MCF 10A (cell line): ENCODE results near the gene LIPK. TPM values are rescaled to one million over a fixed set of nuclear protein-coding genes. Genes with fewer than 3 reads are reported as not detected.
"Not testable (repeated sequence)": the region's sequence is repeated elsewhere in the genome, so short reads cannot be mapped to it uniquely, and the experiment has no call there.

Experiments used
- BruUV-seq: library from RNA; stranded (reverse); fragments of 400-500 nt; replicated peaks from 2 replicates; lab custom pipeline; 2021; lab: Mats Ljungman, UMichigan
- CTCF ChIA-PET: fragments of 300-600 bp; sonication (Branson Sonifier 250); formaldehyde crosslinking; extraction: SDS; loops from one replicate; lab custom pipeline; 2021; ENCODE audit warnings: antibody characterized with exemption, inconsistent platforms; lab: Yijun Ruan, JAX
- POLR2A ChIA-PET: fragments of 300-600, 350-650 bp; sonication (Branson Sonifier 250); formaldehyde crosslinking; extraction: SDS; loops from one replicate; lab custom pipeline; 2020; ENCODE audit warnings: antibody characterized with exemption, inconsistent platforms; lab: Yijun Ruan, JAX
- DNase-seq: peaks from one replicate; pipeline ENCODE4 v3.0.0-alpha.2; 2018; ENCODE audit not compliant: unreplicated experiment
- H3K27ac Mint-ChIP-seq: one replicate; pipeline ENCODE4 v1.8.0; 2022; ENCODE audit warnings: mild to moderate bottlenecking, low read depth, mixed read lengths; ENCODE audit not compliant: unreplicated experiment
- H3K27me3 Mint-ChIP-seq: one replicate; pipeline ENCODE4 v1.8.0; 2022; ENCODE audit warnings: mixed read lengths; ENCODE audit not compliant: insufficient read depth, unreplicated experiment
- H3K36me3 Mint-ChIP-seq: one replicate; pipeline ENCODE4 v1.8.0; 2022; ENCODE audit warnings: mild to moderate bottlenecking, moderate library complexity, mixed read lengths; ENCODE audit not compliant: insufficient read depth, unreplicated experiment
- H3K4me1 Mint-ChIP-seq: one replicate; pipeline ENCODE4 v1.8.0; 2022; ENCODE audit warnings: mixed read lengths; ENCODE audit not compliant: insufficient read depth, unreplicated experiment
- H3K4me3 Mint-ChIP-seq: one replicate; pipeline ENCODE4 v1.8.0; 2022; ENCODE audit warnings: mild to moderate bottlenecking, moderate library complexity, mixed read lengths; ENCODE audit not compliant: unreplicated experiment
- H3K9me3 Mint-ChIP-seq: one replicate; pipeline ENCODE4 v1.8.0; 2022; ENCODE audit warnings: mixed read lengths; ENCODE audit not compliant: unreplicated experiment
- intact Hi-C: fragments of 100-400 bp; cut with micrococcal nuclease; formaldehyde crosslinking; loops from 2 replicates; pipeline ENCODE4 v1.14.1; 2022
- total RNA-seq: library from RNA; stranded (reverse); gene quantifications from 2 replicates; pipeline ENCODE4 v1.2.3, GENCODE V29; 2022
- TF ChIP-seq, protein P1 (sequence below): fragments of 200-600 bp; IDR thresholded peaks from one replicate; pipeline ENCODE4 v1.8.0; 2022; ENCODE audit warnings: antibody characterized with exemption, mild to moderate bottlenecking; ENCODE audit not compliant: unreplicated experiment

The LIPK gene
- total RNA-seq, 1 experiment from 2014 or later = not detected

GRCh38 chr10:88661018-88661417 lies 45.0 kb upstream of the LIPK start:
- DNase-seq = no peak
- H3K36me3 Mint-ChIP-seq = no peaks in the 10 kb centered on the region
- H3K27me3 Mint-ChIP-seq = no peaks in the 10 kb centered on the region
- peaks cover 6% of the 10 kb centered on the region for H3K4me1 Mint-ChIP-seq
- POLR2A ChIA-PET = interaction anchor here (0.6 to 1.8 kb wide), 2 partner anchors 10 to 1961 kb away, joined by 3 to 6 read pairs; no protein-coding TSS in a partner anchor
- H3K9me3 Mint-ChIP-seq = no peaks in the 10 kb centered on the region
- TF ChIP-seq, protein P1, sequence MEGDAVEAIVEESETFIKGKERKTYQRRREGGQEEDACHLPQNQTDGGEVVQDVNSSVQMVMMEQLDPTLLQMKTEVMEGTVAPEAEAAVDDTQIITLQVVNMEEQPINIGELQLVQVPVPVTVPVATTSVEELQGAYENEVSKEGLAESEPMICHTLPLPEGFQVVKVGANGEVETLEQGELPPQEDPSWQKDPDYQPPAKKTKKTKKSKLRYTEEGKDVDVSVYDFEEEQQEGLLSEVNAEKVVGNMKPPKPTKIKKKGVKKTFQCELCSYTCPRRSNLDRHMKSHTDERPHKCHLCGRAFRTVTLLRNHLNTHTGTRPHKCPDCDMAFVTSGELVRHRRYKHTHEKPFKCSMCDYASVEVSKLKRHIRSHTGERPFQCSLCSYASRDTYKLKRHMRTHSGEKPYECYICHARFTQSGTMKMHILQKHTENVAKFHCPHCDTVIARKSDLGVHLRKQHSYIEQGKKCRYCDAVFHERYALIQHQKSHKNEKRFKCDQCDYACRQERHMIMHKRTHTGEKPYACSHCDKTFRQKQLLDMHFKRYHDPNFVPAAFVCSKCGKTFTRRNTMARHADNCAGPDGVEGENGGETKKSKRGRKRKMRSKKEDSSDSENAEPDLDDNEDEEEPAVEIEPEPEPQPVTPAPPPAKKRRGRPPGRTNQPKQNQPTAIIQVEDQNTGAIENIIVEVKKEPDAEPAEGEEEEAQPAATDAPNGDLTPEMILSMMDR = no peak
- no peak overlapping the region for H3K4me3 Mint-ChIP-seq
- intact Hi-C loops = no loop called here
- CTCF ChIA-PET = interaction anchor here (0.6 to 0.7 kb wide), 2 partner anchors 21 to 86 kb away, joined by 3 read pairs; no protein-coding TSS in a partner anchor
- BruUV-seq = no TSS peak
- H3K27ac Mint-ChIP-seq = no peak overlapping the region

DNA sequence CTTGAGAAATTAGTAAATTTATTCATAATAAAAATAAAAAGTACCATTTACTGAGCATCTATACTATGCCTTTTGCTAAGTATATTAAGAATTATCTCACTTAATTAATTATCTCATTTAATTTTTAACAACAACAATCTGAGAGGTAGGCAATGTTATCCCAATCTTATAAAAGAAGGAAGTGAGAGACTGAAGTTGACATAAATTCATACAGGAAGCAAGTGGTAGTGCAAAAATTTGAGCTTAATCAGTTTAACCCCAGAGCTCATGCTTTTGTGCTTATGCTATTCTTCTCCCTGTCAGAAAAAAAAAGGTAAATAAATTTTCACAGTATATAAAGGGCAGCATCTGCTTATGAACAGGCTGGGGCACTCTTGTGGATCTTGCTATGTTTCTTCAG lies 44.5 kb upstream of the LIPK start:
- Mint-ChIP-seq H3K4me3 (no peak overlapping the region), H3K27me3 (no peaks in the 10 kb centered on the region), H3K36me3 (no peaks in the 10 kb centered on the region), H3K27ac (no peak overlapping the region), H3K4me1 (peaks cover 6% of the 10 kb centered on the region), H3K9me3 (no peaks in the 10 kb centered on the region)
- ChIA-PET POLR2A (interaction anchor here (0.6 kb wide), 1 partner anchor 1961 kb away, joined by 3 read pairs; no protein-coding TSS in a partner anchor), CTCF (interaction anchor here (0.6 kb wide), 1 partner anchor 85 kb away, joined by 3 read pairs; no protein-coding TSS in a partner anchor)
- no peak for DNase-seq
- TF ChIP-seq, protein P1 = no peak
- no TSS peak for BruUV-seq
- intact Hi-C loops = no loop called here

- CTCF ChIA-PET, POLR2A ChIA-PET, H3K36me3 Mint-ChIP-seq: not testable (repeated sequence)
Observed at GRCh38 chr10:88663153-88663552, 42.9 kb upstream of the LIPK start.

DNA sequence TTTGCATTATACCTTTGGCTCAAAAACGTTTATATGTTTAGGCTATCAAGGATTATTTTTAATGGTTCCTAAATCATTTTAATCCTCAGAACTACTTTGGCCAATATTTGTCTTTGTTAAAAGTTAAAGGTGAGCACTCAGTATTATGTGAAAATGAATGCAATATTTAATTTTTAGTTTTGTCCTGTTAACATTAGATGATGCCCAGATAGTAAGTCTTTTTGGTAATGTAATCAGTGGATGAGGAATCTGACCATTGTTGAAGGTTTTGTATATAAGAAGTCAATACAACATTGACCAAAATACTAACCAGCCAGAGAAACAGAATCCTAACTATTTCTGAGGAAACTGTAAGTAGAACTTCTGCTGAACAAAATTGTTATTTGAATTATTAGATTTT lies 41.9 kb upstream of the LIPK start, which contains the start of gene LIPF:
Gene LIPF, plus strand, starts transcription at position 301 of the 400 bp plus-strand sequence. CDS start 2,856 bp downstream, outside the sequence.
- CTCF ChIA-PET = no interaction called here
- H3K27ac Mint-ChIP-seq = no peak within 1 kb of the TSS
- no TSS peak for BruUV-seq

More at GRCh38 chr10:88663153-88663552, 42.9 kb upstream of the LIPK start:
- H3K4me1 Mint-ChIP-seq, H3K27ac Mint-ChIP-seq, H3K4me3 Mint-ChIP-seq, BruUV-seq, H3K27me3 Mint-ChIP-seq, H3K9me3 Mint-ChIP-seq, intact Hi-C loops, DNase-seq: not testable (repeated sequence)

More for the DNA sequence above, 41.9 kb upstream of the LIPK start, which contains the start of gene LIPF:
- no peaks in the 10 kb centered on the region for H3K36me3 Mint-ChIP-seq
- H3K27me3 Mint-ChIP-seq = no peaks in the 10 kb centered on the region
- POLR2A ChIA-PET = no interaction called here
- no peaks in the 10 kb centered on the region for H3K9me3 Mint-ChIP-seq
- H3K4me3 Mint-ChIP-seq = no peak within 1 kb of the TSS
- H3K4me1 Mint-ChIP-seq = no peaks in the 10 kb centered on the region
- intact Hi-C loops = no loop called here
- DNase-seq = no peak
- TF ChIP-seq, protein P1 = no peak
